Neural progenitor cell (in vitro differentiated cells): ENCODE measurements around the gene SMC4. TPM values are rescaled to one million over a fixed set of nuclear protein-coding genes. Genes with fewer than 3 reads are reported as not detected.

Source experiments
- DNase-seq: peaks from one replicate; pipeline ENCODE4 v3.0.0-alpha.2; 2016; ENCODE audit warnings: low spot score
- H2AFZ ChIP-seq: fragments of 200-600 bp; sonication (generic); replicated peaks from 2 replicates; pipeline ENCODE4 v1.6.1; 2016; ENCODE audit warnings: antibody characterized with exemption
- H3F3A ChIP-seq: fragments of 200-600 bp; sonication (generic); 2 replicates; pipeline ENCODE4 v1.6.1; 2016; ENCODE audit warnings: antibody characterized with exemption, low read depth
- H3K27ac ChIP-seq: fragments of 200-600 bp; sonication (generic); 2 replicates; pipeline ENCODE4 v1.5.1; 2016; ENCODE audit warnings: mild to moderate bottlenecking
- H3K27me3 ChIP-seq: fragments of 200-600 bp; sonication (generic); 2 replicates; pipeline ENCODE4 v1.6.1; 2016; ENCODE audit warnings: mild to moderate bottlenecking, moderate library complexity
- H3K36me3 ChIP-seq: fragments of 200-600 bp; sonication (generic); 2 replicates; pipeline ENCODE4 v1.5.1; 2016
- H3K4me1 ChIP-seq: fragments of 200-600 bp; sonication (generic); 2 replicates; pipeline ENCODE4 v1.6.1; 2016; ENCODE audit warnings: mixed run types
- H3K4me2 ChIP-seq: fragments of 200-600 bp; sonication (generic); 2 replicates; pipeline ENCODE4 v1.6.1; 2016
- H3K4me3 ChIP-seq: fragments of 200-600 bp; sonication (generic); 2 replicates; pipeline ENCODE4 v1.5.1; 2016
- H3K79me2 ChIP-seq: fragments of 200-600 bp; sonication (generic); 2 replicates; pipeline ENCODE4 v1.6.1; 2016; ENCODE audit warnings: low read depth
- H3K9ac ChIP-seq: fragments of 200-600 bp; sonication (generic); 2 replicates; pipeline ENCODE4 v1.6.1; 2016
- H3K9me3 ChIP-seq: fragments of 200-600 bp; sonication (generic); 2 replicates; pipeline ENCODE4 v1.5.1; 2016; ENCODE audit warnings: low read depth
- H4K20me1 ChIP-seq: fragments of 200-600 bp; sonication (generic); 2 replicates; pipeline ENCODE4 v1.6.1; 2016; ENCODE audit warnings: low read depth
- H3K27ac Mint-ChIP-seq: 3 replicates; pipeline ENCODE4 v1.8.0; 2021; ENCODE audit warnings: mixed read lengths
- H3K27me3 Mint-ChIP-seq: 2 replicates; pipeline ENCODE4 v1.8.0; 2022; ENCODE audit warnings: low read depth, mild to moderate bottlenecking, inconsistent platforms, moderate library complexity, mixed read lengths; ENCODE audit not compliant: insufficient read depth
- H3K36me3 Mint-ChIP-seq: 3 replicates; pipeline ENCODE4 v1.8.0; 2021; ENCODE audit warnings: mixed read lengths
- H3K4me1 Mint-ChIP-seq: 3 replicates; pipeline ENCODE4 v1.8.0; 2021; ENCODE audit warnings: mixed read lengths
- H3K4me3 Mint-ChIP-seq: 3 replicates; pipeline ENCODE4 v1.8.0; 2021; ENCODE audit warnings: mild to moderate bottlenecking, moderate library complexity, mixed read lengths
- H3K9me3 Mint-ChIP-seq: 3 replicates; pipeline ENCODE4 v1.8.0; 2020; ENCODE audit warnings: mixed read lengths
- CTCF ChIP-seq: fragments of 200-600 bp; sonication (generic); IDR thresholded peaks from 2 replicates; pipeline ENCODE4 v1.5.1; 2017; ENCODE audit warnings: antibody characterized with exemption, mild to moderate bottlenecking
- EZH2 ChIP-seq: fragments of 200-600 bp; sonication (generic); IDR thresholded peaks from 2 replicates; pipeline ENCODE4 v1.6.1; 2017; ENCODE audit warnings: antibody characterized with exemption, mild to moderate bottlenecking, moderate library complexity
- EZH2phosphoT487 ChIP-seq: fragments of 200-600 bp; sonication (generic); IDR thresholded peaks from 2 replicates; pipeline ENCODE4 v1.6.1; 2017; ENCODE audit warnings: antibody characterized with exemption
- total RNA-seq: library from RNA; depleted of rRNA; stranded (reverse); fragments of >200 nt; gene quantifications from 2 replicates; pipeline ENCODE4 v1.2.3, GENCODE V29; 2015; ENCODE audit warnings: low replicate concordance

Gene SMC4
- total RNA-seq, 1 donor from 2014 or later = 382 TPM

- H3K27me3 ChIP-seq = no peaks in the 10 kb centered on the region
- no peaks in the 10 kb centered on the region for H3K9me3 ChIP-seq
- no peak for DNase-seq
- Mint-ChIP-seq H3K36me3 (no peaks in the 10 kb centered on the region), H3K4me3 (no peak overlapping the region), H3K9me3 (peaks cover 27% of the 10 kb centered on the region), H3K4me1 (no peaks in the 10 kb centered on the region), H3K27ac (no peak overlapping the region), H3K27me3 (no peaks in the 10 kb centered on the region)
- H3K4me3 ChIP-seq = no peak overlapping the region
- H2AFZ ChIP-seq = no peak overlapping the region
- H3K36me3 ChIP-seq = no peaks in the 10 kb centered on the region
- H4K20me1 ChIP-seq = no peaks in the 10 kb centered on the region
- no peaks in the 10 kb centered on the region for H3K79me2 ChIP-seq
- H3F3A ChIP-seq = no peaks in the 10 kb centered on the region
- H3K4me2 ChIP-seq = no peak overlapping the region
- H3K9ac ChIP-seq = no peak overlapping the region
- no peaks in the 10 kb centered on the region for H3K4me1 ChIP-seq
- no peak for TF ChIP-seq CTCF
- no peak for TF ChIP-seq EZH2
- no peak for TF ChIP-seq EZH2phosphoT487
- no peak overlapping the region for H3K27ac ChIP-seq
Observed at GRCh38 chr3:160471892-160472291, 72.4 kb downstream of the SMC4 start.

- Mint-ChIP-seq H3K27me3 (no peaks in the 10 kb centered on the region), H3K27ac (no peak overlapping the region), H3K9me3 (peaks cover 27% of the 10 kb centered on the region), H3K4me3 (no peak overlapping the region), H3K36me3 (no peaks in the 10 kb centered on the region), H3K4me1 (no peaks in the 10 kb centered on the region)
- no peaks in the 10 kb centered on the region for H3K27me3 ChIP-seq
- H3K9me3 ChIP-seq = no peaks in the 10 kb centered on the region
- H3K36me3 ChIP-seq = no peaks in the 10 kb centered on the region
- no peak overlapping the region for H3K4me3 ChIP-seq
- no peak overlapping the region for H3K9ac ChIP-seq
- no peaks in the 10 kb centered on the region for H4K20me1 ChIP-seq
- H2AFZ ChIP-seq = no peak overlapping the region
- no peak for DNase-seq
- H3K79me2 ChIP-seq = no peaks in the 10 kb centered on the region
- H3K4me2 ChIP-seq = no peak overlapping the region
- H3F3A ChIP-seq = no peaks in the 10 kb centered on the region
- TF ChIP-seq CTCF (no peak), EZH2 (no peak), EZH2phosphoT487 (no peak)
- H3K4me1 ChIP-seq = no peaks in the 10 kb centered on the region
- H3K27ac ChIP-seq = no peak overlapping the region
Observed at GRCh38 chr3:160472344-160472743, 72.9 kb downstream of the SMC4 start.

- no peaks in the 10 kb centered on the region for H4K20me1 ChIP-seq
- H3K9me3 ChIP-seq = no peaks in the 10 kb centered on the region
- H3K9ac ChIP-seq = no peak overlapping the region
- no peaks in the 10 kb centered on the region for H3K36me3 ChIP-seq
- H3K4me3 Mint-ChIP-seq = no peak overlapping the region
- DNase-seq = no peak
- TF ChIP-seq EZH2phosphoT487 = no peak
- TF ChIP-seq EZH2 = no peak
- no peak for TF ChIP-seq CTCF
- H3K79me2 ChIP-seq = no peaks in the 10 kb centered on the region
- no peak overlapping the region for H2AFZ ChIP-seq
- no peak overlapping the region for H3K27ac ChIP-seq
- no peaks in the 10 kb centered on the region for H3K4me1 Mint-ChIP-seq
- no peaks in the 10 kb centered on the region for H3K27me3 ChIP-seq
- H3K4me3 ChIP-seq = no peak overlapping the region
- H3K27me3 Mint-ChIP-seq = no peaks in the 10 kb centered on the region
- H3K27ac Mint-ChIP-seq = no peak overlapping the region
- H3F3A ChIP-seq = no peaks in the 10 kb centered on the region
- peaks cover 27% of the 10 kb centered on the region for H3K9me3 Mint-ChIP-seq
- no peak overlapping the region for H3K4me2 ChIP-seq
- H3K4me1 ChIP-seq = no peaks in the 10 kb centered on the region
- H3K36me3 Mint-ChIP-seq = no peaks in the 10 kb centered on the region
Observed at GRCh38 chr3:160473221-160473620, 73.8 kb downstream of the SMC4 start.
